ENCODE results near the gene PCBP3. TPM values are rescaled to one million over a fixed set of nuclear protein-coding genes. Genes with fewer than 3 reads are reported as not detected.

Gene PCBP3
- total and polyA plus RNA-seq, 4 donors: 0.36 to 1.6 (median 0.42) TPM

GRCh38 chr21:45900034-45900868, 256.7 kb downstream of the PCBP3 start (continued):
- TF ChIP-seq YY1 (IDR thresholded peaks at IDR 0.05) (no peak), NR2F2 (IDR thresholded peaks at IDR 0.05) (no peak), RXRA (IDR thresholded peaks at IDR 0.05) (no peak), HNF4G (IDR thresholded peaks at IDR 0.05) (no peak)

- H3K9ac ChIP-seq (ENCODE audit: low read depth in 1 of 2, low read length in 2 of 2): no peak overlapping the region
- H3K4me1 ChIP-seq (ENCODE audit: control insufficient read depth in 4 of 4, insufficient read depth in 4 of 4, low read length in 3 of 4): no peaks in the 10 kb centered on the region
- DNase-seq (ENCODE audit: low spot score): no peak
- H3K9me3 ChIP-seq (ENCODE audit: control insufficient read depth in 4 of 4, low read length in 3 of 4): no peaks in the 10 kb centered on the region
- WGBS: 92% methylated on average over 15 of the region's 15 CpGs
- no peaks in the 10 kb centered on the region for H3K36me3 ChIP-seq (ENCODE audit: control insufficient read depth in 4 of 4, insufficient read depth in 3 of 4, low read depth in 1 of 4, low read length in 3 of 4)
- no peaks in the 10 kb centered on the region for H3K27me3 ChIP-seq (ENCODE audit: control insufficient read depth in 4 of 4, insufficient read depth in 4 of 4, low read length in 3 of 4)
- H3K4me3 ChIP-seq (ENCODE audit: low read depth in 1 of 3, low read length in 3 of 3): no peak overlapping the region
- TF ChIP-seq GABPA (IDR thresholded peaks at IDR 0.05 in 1 of 2, conservative IDR thresholded peaks at IDR 0.05 in 1 of 2) (no peak), HNF4A (conservative IDR thresholded peaks at IDR 0.05) (no peak)
- H3K27ac ChIP-seq (ENCODE audit: low read depth in 1 of 2, low read length in 2 of 2): no peak overlapping the region
These were observed 257.7 kb downstream of the PCBP3 start for GRCh38 chr21:45901061-45901690.

DNA sequence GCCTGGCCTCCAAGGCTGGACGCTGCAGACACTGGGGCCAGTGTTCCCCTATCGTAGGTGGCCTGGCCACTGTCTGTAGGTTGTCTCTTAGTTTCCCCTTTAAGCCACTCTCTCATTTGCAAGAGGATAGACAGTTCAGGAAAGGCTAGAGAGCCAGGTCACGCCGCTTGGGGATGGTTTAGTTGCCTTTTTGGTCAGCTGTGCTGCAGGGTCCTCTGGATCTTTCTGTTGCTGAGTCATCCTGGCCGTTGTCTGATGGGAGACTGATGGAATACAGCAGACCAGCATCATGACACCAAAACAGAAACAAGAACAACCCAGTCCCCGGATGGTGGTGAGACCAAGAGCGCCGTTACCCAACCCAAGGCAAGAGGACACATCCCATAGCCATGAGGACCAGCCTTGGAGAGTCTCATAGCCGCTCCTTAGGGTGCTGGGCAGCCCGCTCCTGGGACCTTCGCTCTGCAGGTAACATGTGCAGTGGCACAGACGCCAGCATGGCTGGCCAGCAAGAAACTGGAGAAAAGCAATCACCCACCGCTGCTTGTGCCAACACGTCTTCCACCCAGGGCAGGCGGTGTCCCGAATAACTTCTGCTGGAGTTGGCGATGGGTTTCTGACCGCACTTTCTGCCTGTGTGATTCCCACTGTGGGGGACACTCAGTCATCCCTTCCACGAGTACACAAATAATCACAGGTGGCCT, 258.9 kb downstream of the PCBP3 start:
- Histone ChIP-seq H3K9me3 (ENCODE audit: control insufficient read depth in 4 of 4, low read length in 3 of 4) (no peaks in the 10 kb centered on the region), H3K4me1 (ENCODE audit: control insufficient read depth in 4 of 4, insufficient read depth in 4 of 4, low read length in 3 of 4) (no peaks in the 10 kb centered on the region), H3K36me3 (ENCODE audit: control insufficient read depth in 4 of 4, insufficient read depth in 3 of 4, low read depth in 1 of 4, low read length in 3 of 4) (no peaks in the 10 kb centered on the region), H3K4me3 (ENCODE audit: low read depth in 1 of 3, low read length in 3 of 3) (no peak overlapping the region), H3K9ac (ENCODE audit: low read depth in 1 of 2, low read length in 2 of 2) (no peak overlapping the region), H3K27me3 (ENCODE audit: control insufficient read depth in 4 of 4, insufficient read depth in 4 of 4, low read length in 3 of 4) (no peaks in the 10 kb centered on the region), H3K27ac (ENCODE audit: low read depth in 1 of 2, low read length in 2 of 2) (no peak overlapping the region)
- no peak for DNase-seq (ENCODE audit: low spot score)
- WGBS: 85% methylated on average over 19 of the region's 19 CpGs
- TF ChIP-seq, protein P1, sequence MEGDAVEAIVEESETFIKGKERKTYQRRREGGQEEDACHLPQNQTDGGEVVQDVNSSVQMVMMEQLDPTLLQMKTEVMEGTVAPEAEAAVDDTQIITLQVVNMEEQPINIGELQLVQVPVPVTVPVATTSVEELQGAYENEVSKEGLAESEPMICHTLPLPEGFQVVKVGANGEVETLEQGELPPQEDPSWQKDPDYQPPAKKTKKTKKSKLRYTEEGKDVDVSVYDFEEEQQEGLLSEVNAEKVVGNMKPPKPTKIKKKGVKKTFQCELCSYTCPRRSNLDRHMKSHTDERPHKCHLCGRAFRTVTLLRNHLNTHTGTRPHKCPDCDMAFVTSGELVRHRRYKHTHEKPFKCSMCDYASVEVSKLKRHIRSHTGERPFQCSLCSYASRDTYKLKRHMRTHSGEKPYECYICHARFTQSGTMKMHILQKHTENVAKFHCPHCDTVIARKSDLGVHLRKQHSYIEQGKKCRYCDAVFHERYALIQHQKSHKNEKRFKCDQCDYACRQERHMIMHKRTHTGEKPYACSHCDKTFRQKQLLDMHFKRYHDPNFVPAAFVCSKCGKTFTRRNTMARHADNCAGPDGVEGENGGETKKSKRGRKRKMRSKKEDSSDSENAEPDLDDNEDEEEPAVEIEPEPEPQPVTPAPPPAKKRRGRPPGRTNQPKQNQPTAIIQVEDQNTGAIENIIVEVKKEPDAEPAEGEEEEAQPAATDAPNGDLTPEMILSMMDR (IDR thresholded peaks at IDR 0.05; ENCODE audit: low read depth, low read length, missing input control): no peak
- no peak for TF ChIP-seq FOXA2 (IDR thresholded peaks at IDR 0.05)

GRCh38 chr21:45905196-45905595, 261.7 kb downstream of the PCBP3 start:
- TF ChIP-seq FOXA1 (IDR thresholded peaks at IDR 0.05): no peak
- TF ChIP-seq TAF1 (conservative IDR thresholded peaks at IDR 0.05): no peak
- TF ChIP-seq, protein P2, sequence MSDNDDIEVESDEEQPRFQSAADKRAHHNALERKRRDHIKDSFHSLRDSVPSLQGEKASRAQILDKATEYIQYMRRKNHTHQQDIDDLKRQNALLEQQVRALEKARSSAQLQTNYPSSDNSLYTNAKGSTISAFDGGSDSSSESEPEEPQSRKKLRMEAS (IDR thresholded peaks at IDR 0.05): no peak
- TF ChIP-seq, protein P3, sequence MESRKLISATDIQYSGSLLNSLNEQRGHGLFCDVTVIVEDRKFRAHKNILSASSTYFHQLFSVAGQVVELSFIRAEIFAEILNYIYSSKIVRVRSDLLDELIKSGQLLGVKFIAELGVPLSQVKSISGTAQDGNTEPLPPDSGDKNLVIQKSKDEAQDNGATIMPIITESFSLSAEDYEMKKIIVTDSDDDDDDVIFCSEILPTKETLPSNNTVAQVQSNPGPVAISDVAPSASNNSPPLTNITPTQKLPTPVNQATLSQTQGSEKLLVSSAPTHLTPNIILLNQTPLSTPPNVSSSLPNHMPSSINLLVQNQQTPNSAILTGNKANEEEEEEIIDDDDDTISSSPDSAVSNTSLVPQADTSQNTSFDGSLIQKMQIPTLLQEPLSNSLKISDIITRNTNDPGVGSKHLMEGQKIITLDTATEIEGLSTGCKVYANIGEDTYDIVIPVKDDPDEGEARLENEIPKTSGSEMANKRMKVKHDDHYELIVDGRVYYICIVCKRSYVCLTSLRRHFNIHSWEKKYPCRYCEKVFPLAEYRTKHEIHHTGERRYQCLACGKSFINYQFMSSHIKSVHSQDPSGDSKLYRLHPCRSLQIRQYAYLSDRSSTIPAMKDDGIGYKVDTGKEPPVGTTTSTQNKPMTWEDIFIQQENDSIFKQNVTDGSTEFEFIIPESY (IDR thresholded peaks at IDR 0.05): no peak
- TF ChIP-seq, protein P1 (IDR thresholded peaks at IDR 0.05; ENCODE audit: low read depth, low read length, missing input control): no peak
- TF ChIP-seq HNF4A (conservative IDR thresholded peaks at IDR 0.05): no peak
- TF ChIP-seq EGR1 (IDR thresholded peaks at IDR 0.05; ENCODE audit: low read depth in 2 of 2): no peak
- TF ChIP-seq YY1 (IDR thresholded peaks at IDR 0.05): no peak
- no peak for TF ChIP-seq ATF3 (IDR thresholded peaks at IDR 0.05)
- TF ChIP-seq JUND (IDR thresholded peaks at IDR 0.05): no peak
- no peak for TF ChIP-seq FOXA2 (IDR thresholded peaks at IDR 0.05)
- no peak for TF ChIP-seq NR2F2 (IDR thresholded peaks at IDR 0.05)
- no peak for TF ChIP-seq GABPA (IDR thresholded peaks at IDR 0.05 in 1 of 2, conservative IDR thresholded peaks at IDR 0.05 in 1 of 2)
- no peak overlapping the region for H3K4me3 ChIP-seq (ENCODE audit: low read depth in 1 of 3, low read length in 3 of 3)
- no peak overlapping the region for H3K9ac ChIP-seq (ENCODE audit: low read depth in 1 of 2, low read length in 2 of 2)
- H3K36me3 ChIP-seq (ENCODE audit: control insufficient read depth in 4 of 4, insufficient read depth in 3 of 4, low read depth in 1 of 4, low read length in 3 of 4): no peaks in the 10 kb centered on the region
- H3K4me1 ChIP-seq (ENCODE audit: control insufficient read depth in 4 of 4, insufficient read depth in 4 of 4, low read length in 3 of 4): no peaks in the 10 kb centered on the region
- H3K27ac ChIP-seq (ENCODE audit: low read depth in 1 of 2, low read length in 2 of 2): no peak overlapping the region
- 89% methylated on average over 12 of the region's 12 CpGs for WGBS
- no peak for DNase-seq (ENCODE audit: low spot score)
- no peaks in the 10 kb centered on the region for H3K27me3 ChIP-seq (ENCODE audit: control insufficient read depth in 4 of 4, insufficient read depth in 4 of 4, low read length in 3 of 4)
- no peaks in the 10 kb centered on the region for H3K9me3 ChIP-seq (ENCODE audit: control insufficient read depth in 4 of 4, low read length in 3 of 4)
